WTC11 (cell line): ENCODE results near the gene HSD17B14. TPM values are rescaled to one million over a fixed set of nuclear protein-coding genes. Genes with fewer than 3 reads are reported as not detected.

Experiments used
- ATAC-seq: fragments of 200-7000 bp; cut with Tn5 transposase; 2 replicates; pipeline ENCODE4 v1.10.0; 2021; ENCODE audit warnings: mild to moderate bottlenecking, moderate library complexity
- CTCF ChIA-PET: fragments of 300-600 bp; sonication (Branson Sonifier 250); formaldehyde crosslinking; loops from one replicate; lab custom pipeline; 2021; ENCODE audit warnings: antibody characterized with exemption; lab: Charles Lee
- POLR2A ChIA-PET: fragments of 350-600 bp; sonication (Branson Sonifier 250); formaldehyde crosslinking; loops from one replicate; lab custom pipeline; 2021; ENCODE audit warnings: antibody characterized with exemption; lab: Charles Lee
- DNase-seq: peaks from one replicate; pipeline ENCODE4 v3.0.0; 2021; ENCODE audit warnings: low spot score
- H3K27ac Mint-ChIP-seq: 2 replicates; pipeline ENCODE4 v1.8.0; 2021; ENCODE audit warnings: mixed read lengths
- H3K27me3 Mint-ChIP-seq: 2 replicates; pipeline ENCODE4 v1.8.0; 2021; ENCODE audit warnings: low read depth, mild to moderate bottlenecking, moderate library complexity, mixed read lengths
- H3K36me3 Mint-ChIP-seq: 2 replicates; pipeline ENCODE4 v1.8.0; 2021; ENCODE audit warnings: mixed read lengths
- H3K4me1 Mint-ChIP-seq: 2 replicates; pipeline ENCODE4 v1.8.0; 2022; ENCODE audit warnings: mixed read lengths
- H3K4me3 Mint-ChIP-seq: 2 replicates; pipeline ENCODE4 v1.8.0; 2021; ENCODE audit warnings: mild to moderate bottlenecking, moderate library complexity, mixed read lengths
- H3K9me3 Mint-ChIP-seq: 2 replicates; pipeline ENCODE4 v1.8.0; 2021; ENCODE audit warnings: mixed read lengths
- AR ChIP-seq: fragments of 250-450 bp; sonication (Bioruptor Pico); IDR thresholded peaks from 2 replicates; pipeline ENCODE4 v1.9.0; 2021; ENCODE audit warnings: mild to moderate bottlenecking
- ATF2 ChIP-seq: sonication (generic); formaldehyde crosslinking; IDR thresholded peaks from 2 replicates; pipeline ENCODE4 v1.8.1; 2022; ENCODE audit warnings: low read depth, missing genetic modification reagents, borderline replicate concordance
- CBFB ChIP-seq: sonication (generic); formaldehyde crosslinking; IDR thresholded peaks from 2 replicates; pipeline ENCODE4 v1.8.1; 2022; ENCODE audit warnings: mild to moderate bottlenecking, low read depth, missing genetic modification reagents
- CREB1 ChIP-seq: sonication (generic); formaldehyde crosslinking; IDR thresholded peaks from 2 replicates; pipeline ENCODE4 v1.8.0; 2023; ENCODE audit warnings: mild to moderate bottlenecking, missing genetic modification reagents
- E2F1 ChIP-seq: sonication (generic); formaldehyde crosslinking; IDR thresholded peaks from 2 replicates; pipeline ENCODE4 v1.8.0; 2022; ENCODE audit warnings: mild to moderate bottlenecking, missing genetic modification reagents
- ETV6 ChIP-seq: sonication (generic); formaldehyde crosslinking; IDR thresholded peaks from 2 replicates; pipeline ENCODE4 v1.8.1; 2022; ENCODE audit warnings: mild to moderate bottlenecking, missing genetic modification reagents
- GABPB1 ChIP-seq: sonication (generic); formaldehyde crosslinking; IDR thresholded peaks from 2 replicates; pipeline ENCODE4 v1.8.1; 2023; ENCODE audit warnings: mild to moderate bottlenecking, missing genetic modification reagents
- HMGA2 ChIP-seq: fragments of 250-450 bp; sonication (Bioruptor Pico); IDR thresholded peaks from 2 replicates; pipeline ENCODE4 v1.4.0; 2021; ENCODE audit warnings: mild to moderate bottlenecking, moderate library complexity
- IRF2 ChIP-seq: sonication (generic); formaldehyde crosslinking; IDR thresholded peaks from 2 replicates; pipeline ENCODE4 v1.8.0; 2022; ENCODE audit warnings: low read depth, missing genetic modification reagents, borderline replicate concordance
- NFATC4 ChIP-seq: fragments of 250-450 bp; sonication (Bioruptor Pico); IDR thresholded peaks from 2 replicates; pipeline ENCODE4 v1.9.0; 2021; ENCODE audit warnings: mild to moderate bottlenecking
- NR1H2 ChIP-seq: sonication (generic); formaldehyde crosslinking; IDR thresholded peaks from 2 replicates; pipeline ENCODE4 v1.9.0; 2021; ENCODE audit warnings: mild to moderate bottlenecking, moderate library complexity, missing genetic modification reagents
- NR2C2 ChIP-seq: sonication (generic); formaldehyde crosslinking; IDR thresholded peaks from 2 replicates; pipeline ENCODE4 v1.8.0; 2022; ENCODE audit warnings: mild to moderate bottlenecking, missing genetic modification reagents
- RELA ChIP-seq: sonication (generic); formaldehyde crosslinking; IDR thresholded peaks from 2 replicates; pipeline ENCODE4 v1.8.1; 2022; ENCODE audit warnings: missing genetic modification reagents, mild to moderate bottlenecking, borderline replicate concordance
- SOX15 ChIP-seq: fragments of 250-450 bp; sonication (Bioruptor Pico); IDR thresholded peaks from 2 replicates; pipeline ENCODE4 v1.9.0; 2021; ENCODE audit warnings: mild to moderate bottlenecking
- STAT6 ChIP-seq: sonication (generic); formaldehyde crosslinking; conservative IDR thresholded peaks from 2 replicates; pipeline ENCODE4 v1.8.1; 2023; ENCODE audit warnings: mild to moderate bottlenecking, low read depth, missing genetic modification reagents, moderate library complexity
- ZNF232 ChIP-seq: sonication (generic); formaldehyde crosslinking; IDR thresholded peaks from 2 replicates; pipeline ENCODE4 v1.8.0; 2022; ENCODE audit warnings: mild to moderate bottlenecking, missing genetic modification reagents
- ZNF263 ChIP-seq: sonication (generic); formaldehyde crosslinking; IDR thresholded peaks from 2 replicates; pipeline ENCODE4 v1.8.1; 2022; ENCODE audit warnings: low read depth, mild to moderate bottlenecking, moderate library complexity, missing genetic modification reagents
- ZNF317 ChIP-seq: sonication (generic); formaldehyde crosslinking; IDR thresholded peaks from 2 replicates; pipeline ENCODE4 v1.8.1; 2023; ENCODE audit warnings: low read depth, mild to moderate bottlenecking, moderate library complexity, missing genetic modification reagents, borderline replicate concordance
- total RNA-seq: library from RNA; stranded (reverse); gene quantifications from 3 replicates; pipeline ENCODE4 v1.2.3, GENCODE V29; 2021
- TF ChIP-seq, protein P1 (sequence below): sonication (generic); formaldehyde crosslinking; conservative IDR thresholded peaks from 2 replicates; pipeline ENCODE4 v1.8.1; 2022; ENCODE audit warnings: mild to moderate bottlenecking, missing genetic modification reagents
- TF ChIP-seq, protein P2 (sequence below): sonication (generic); formaldehyde crosslinking; IDR thresholded peaks from 2 replicates; pipeline ENCODE4 v1.8.1; 2022; ENCODE audit warnings: mild to moderate bottlenecking, moderate library complexity, missing genetic modification reagents
- TF ChIP-seq, protein P3 (sequence below): sonication (generic); formaldehyde crosslinking; IDR thresholded peaks from 2 replicates; pipeline ENCODE4 v1.8.0; 2023; ENCODE audit warnings: mild to moderate bottlenecking, missing genetic modification reagents

The HSD17B14 gene
- total RNA-seq, 1 experiment from 2014 or later: 11.4 TPM

GRCh38 chr19:48796298-48797083 is 39.8 kb downstream of the HSD17B14 start:
- ChIA-PET POLR2A (interaction anchor here (1.0 to 1.5 kb wide), 2 partner anchors 17 to 30 kb away, joined by 3 to 7 read pairs; no protein-coding TSS in a partner anchor), CTCF (interaction anchor here (0.9 to 6.7 kb wide), 18 partner anchors 9 to 203 kb away, joined by 3 to 132 read pairs (median 8); partner anchors contain the start of genes BCAT2, CA11, GYS1 and HSD17B14)
- TF ChIP-seq, protein P1, sequence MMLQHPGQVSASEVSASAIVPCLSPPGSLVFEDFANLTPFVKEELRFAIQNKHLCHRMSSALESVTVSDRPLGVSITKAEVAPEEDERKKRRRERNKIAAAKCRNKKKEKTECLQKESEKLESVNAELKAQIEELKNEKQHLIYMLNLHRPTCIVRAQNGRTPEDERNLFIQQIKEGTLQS: no peak
- TF ChIP-seq ATF2 (no peak), ZNF317 (CRISPR knock-in tag) (no peak), RELA (no peak), CREB1 (CRISPR knock-in tag) (no peak), HMGA2 (no peak), SOX15 (no peak), ETV6 (CRISPR knock-in tag) (no peak), CBFB (no peak), ZNF263 (CRISPR knock-in tag) (no peak), AR (CRISPR knock-in tag) (no peak), NR1H2 (CRISPR knock-in tag) (no peak), NFATC4 (CRISPR knock-in tag) (no peak)
- TF ChIP-seq, protein P2, sequence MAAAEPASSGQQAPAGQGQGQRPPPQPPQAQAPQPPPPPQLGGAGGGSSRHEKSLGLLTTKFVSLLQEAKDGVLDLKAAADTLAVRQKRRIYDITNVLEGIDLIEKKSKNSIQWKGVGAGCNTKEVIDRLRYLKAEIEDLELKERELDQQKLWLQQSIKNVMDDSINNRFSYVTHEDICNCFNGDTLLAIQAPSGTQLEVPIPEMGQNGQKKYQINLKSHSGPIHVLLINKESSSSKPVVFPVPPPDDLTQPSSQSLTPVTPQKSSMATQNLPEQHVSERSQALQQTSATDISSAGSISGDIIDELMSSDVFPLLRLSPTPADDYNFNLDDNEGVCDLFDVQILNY (CRISPR knock-in tag): no peak
- TF ChIP-seq, protein P3, sequence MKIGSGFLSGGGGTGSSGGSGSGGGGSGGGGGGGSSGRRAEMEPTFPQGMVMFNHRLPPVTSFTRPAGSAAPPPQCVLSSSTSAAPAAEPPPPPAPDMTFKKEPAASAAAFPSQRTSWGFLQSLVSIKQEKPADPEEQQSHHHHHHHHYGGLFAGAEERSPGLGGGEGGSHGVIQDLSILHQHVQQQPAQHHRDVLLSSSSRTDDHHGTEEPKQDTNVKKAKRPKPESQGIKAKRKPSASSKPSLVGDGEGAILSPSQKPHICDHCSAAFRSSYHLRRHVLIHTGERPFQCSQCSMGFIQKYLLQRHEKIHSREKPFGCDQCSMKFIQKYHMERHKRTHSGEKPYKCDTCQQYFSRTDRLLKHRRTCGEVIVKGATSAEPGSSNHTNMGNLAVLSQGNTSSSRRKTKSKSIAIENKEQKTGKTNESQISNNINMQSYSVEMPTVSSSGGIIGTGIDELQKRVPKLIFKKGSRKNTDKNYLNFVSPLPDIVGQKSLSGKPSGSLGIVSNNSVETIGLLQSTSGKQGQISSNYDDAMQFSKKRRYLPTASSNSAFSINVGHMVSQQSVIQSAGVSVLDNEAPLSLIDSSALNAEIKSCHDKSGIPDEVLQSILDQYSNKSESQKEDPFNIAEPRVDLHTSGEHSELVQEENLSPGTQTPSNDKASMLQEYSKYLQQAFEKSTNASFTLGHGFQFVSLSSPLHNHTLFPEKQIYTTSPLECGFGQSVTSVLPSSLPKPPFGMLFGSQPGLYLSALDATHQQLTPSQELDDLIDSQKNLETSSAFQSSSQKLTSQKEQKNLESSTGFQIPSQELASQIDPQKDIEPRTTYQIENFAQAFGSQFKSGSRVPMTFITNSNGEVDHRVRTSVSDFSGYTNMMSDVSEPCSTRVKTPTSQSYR: no peak
- Mint-ChIP-seq H3K27me3 (no peaks in the 10 kb centered on the region; the same call in none of the 2 replicates), H3K36me3 (no peaks in the 10 kb centered on the region), H3K27ac (no peak overlapping the region), H3K4me1 (peaks cover 18% of the 10 kb centered on the region), H3K9me3 (no peaks in the 10 kb centered on the region), H3K4me3 (no peak overlapping the region)
- no peak for DNase-seq
- no peak for ATAC-seq

GRCh38 chr19:48795685-48796070 is 40.6 kb downstream of the HSD17B14 start:
- no peak for DNase-seq
- POLR2A ChIA-PET: interaction anchor here (0.6 to 1.6 kb wide), 8 partner anchors 11 to 899 kb away, joined by 3 to 11 read pairs (median 4); no protein-coding TSS in a partner anchor
- Mint-ChIP-seq H3K27me3 (no peaks in the 10 kb centered on the region; the same call in none of the 2 replicates), H3K36me3 (no peaks in the 10 kb centered on the region), H3K9me3 (no peaks in the 10 kb centered on the region), H3K4me3 (peak overlapping the region; percentile 96), H3K27ac (peak overlapping the region; percentile 98; the same call in 1 of the 2 replicates), H3K4me1 (peaks cover 18% of the 10 kb centered on the region)
- ATAC-seq: no peak
- CTCF ChIA-PET: interaction anchor here (0.5 to 6.7 kb wide), 54 partner anchors 8 to 403 kb away, joined by 3 to 132 read pairs (median 5); partner anchors contain the start of genes BCAT2, CA11, GYS1 and HSD17B14
- TF ChIP-seq STAT6 (CRISPR knock-in tag) (no peak), GABPB1 (CRISPR knock-in tag) (no peak), IRF2 (no peak), ZNF232 (no peak), E2F1 (no peak), NR2C2 (CRISPR knock-in tag) (no peak)
